HG03520 (cell line): Measurements from ENCODE around the gene WDR38.

Experiments used
- ATAC-seq: cut with Tn5 transposase; IDR thresholded peaks from one replicate; pipeline ENCODE4 v1.9.1; 2021; ENCODE audit warnings: mild to moderate bottlenecking, moderate library complexity; ENCODE audit not compliant: unreplicated experiment

Gene WDR38

GRCh38 chr9:124852829-124853531 lies at the start of gene WDR38:
Gene WDR38, plus strand, starts transcription at chr9:124853460. Its CDS starts 72 bp downstream, at chr9:124853532.
- peak; percentile 56 for ATAC-seq

GRCh38 chr9:124803911-124804310 lies 49.3 kb upstream of the WDR38 start:
- no peak for ATAC-seq

- ATAC-seq, result no peak
Measured at GRCh38 chr9:124805186-124805585, 48.1 kb upstream of the WDR38 start.

- no peak for ATAC-seq
Measured at GRCh38 chr9:124808246-124808956, 44.9 kb upstream of the WDR38 start.

- no peak for ATAC-seq
Measured at GRCh38 chr9:124809211-124809610, 44.0 kb upstream of the WDR38 start.

- no peak for ATAC-seq
Measured at GRCh38 chr9:124809741-124810500, 43.3 kb upstream of the WDR38 start.

GRCh38 chr9:124810663-124811355 lies 42.5 kb upstream of the WDR38 start:
- no peak for ATAC-seq

- ATAC-seq, result no peak
Measured at GRCh38 chr9:124812441-124812876, 40.8 kb upstream of the WDR38 start.

- ATAC-seq, result no peak
Measured at GRCh38 chr9:124813041-124813440, 40.2 kb upstream of the WDR38 start.

GRCh38 chr9:124813501-124814163 lies 39.6 kb upstream of the WDR38 start:
- ATAC-seq, result no peak

- ATAC-seq, result no peak
Measured at GRCh38 chr9:124814164-124814535, 39.1 kb upstream of the WDR38 start.

GRCh38 chr9:124815601-124816000 lies 37.7 kb upstream of the WDR38 start:
- ATAC-seq, result no peak

GRCh38 chr9:124818431-124819281 lies 34.6 kb upstream of the WDR38 start:
- ATAC-seq, result no peak

- no peak for ATAC-seq
Measured at GRCh38 chr9:124820698-124821623, 32.3 kb upstream of the WDR38 start.

GRCh38 chr9:124828489-124829333 lies 24.5 kb upstream of the WDR38 start:
- no peak for ATAC-seq

GRCh38 chr9:124829334-124829669 lies 24.0 kb upstream of the WDR38 start:
- ATAC-seq, result no peak

GRCh38 chr9:124830593-124830992 lies 22.7 kb upstream of the WDR38 start:
- no peak for ATAC-seq
